HCT116 (cell line): Measurements from ENCODE around the gene THSD8. TPM values are rescaled to one million over a fixed set of nuclear protein-coding genes. Genes with fewer than 3 reads are reported as not detected.

Experiments
- ATAC-seq: fragments of 200-7000 bp; cut with Tn5 transposase; 2 replicates; pipeline ENCODE4 v1.9.1; 2020; ENCODE audit warnings: mild to moderate bottlenecking, moderate library complexity
- BruUV-seq: library from RNA; stranded (reverse); fragments of 400-500 nt; replicated peaks from 2 replicates; lab custom pipeline; 2021; lab: Mats Ljungman, UMichigan
- CTCF ChIA-PET: fragments of 300-600 bp; sonication (Branson Sonifier 250); formaldehyde crosslinking; loops from one replicate; lab custom pipeline; 2021; ENCODE audit warnings: antibody characterized with exemption; lab: Charles Lee
- POLR2A ChIA-PET: fragments of 300-600, 350-600 bp; sonication (Branson Sonifier 250); formaldehyde crosslinking; loops from one replicate; lab custom pipeline; 2021; ENCODE audit warnings: antibody characterized with exemption; lab: Charles Lee
- RAD21 ChIA-PET, 2 experiments: fragments of 300-600 bp; sonication (Branson Sonifier 250); formaldehyde crosslinking; loops; one replicate each; lab custom pipeline; 2023; ENCODE audit warnings: low total read pairs in 2 of 2; ENCODE audit not compliant: uncharacterized antibody in 2 of 2, unreplicated experiment in 2 of 2, low non-redundant PET in 1 of 2; lab: Charles Lee
- DNase-seq: peaks from one replicate; pipeline ENCODE4 v3.0.0-alpha.2; 2010; ENCODE audit warnings: low read depth, low spot score
- H2AFZ ChIP-seq: fragments of 200-600 bp; shearing (Covaris generic), sonication (generic); 2 replicates; pipeline ENCODE4 v1.6.1; 2017; ENCODE audit warnings: low read depth, mixed run types, mixed read lengths, antibody characterized with exemption, low read length; ENCODE audit not compliant: poor library complexity, severe bottlenecking
- H3K27ac ChIP-seq: 2 replicates; pipeline ENCODE4 v1.5.1; 2012; ENCODE audit warnings: low read depth, low read length
- H3K27me3 ChIP-seq: fragments of 200-600 bp; sonication (generic); 2 replicates; pipeline ENCODE4 v1.6.1; 2016; ENCODE audit warnings: mixed run types, low read length, mixed read lengths; ENCODE audit not compliant: insufficient read depth
- H3K36me3 ChIP-seq, 2 experiments: fragments of 200-500 bp in 1 of 2; fragments of 200-600 bp in 1 of 2; sonication (Bioruptor generic) in 1 of 2; sonication (generic) in 1 of 2; 2 replicates each; pipeline versions ENCODE4 v1.5.1 to v1.6.1; 2014 to 2016; ENCODE audit warnings: low read length in 2 of 2, inconsistent platforms in 1 of 2, mixed read lengths in 1 of 2, mixed run types in 1 of 2; ENCODE audit not compliant: insufficient read depth in 2 of 2, control insufficient read depth in 1 of 2
- H3K4me1 ChIP-seq, 2 experiments: fragments of 200-600 bp in 1 of 2; sonication (generic) in 1 of 2; 2 replicates each; pipeline versions ENCODE4 v1.5.1 to v1.6.1; 2012 to 2017; ENCODE audit warnings: low read length in 2 of 2, inconsistent platforms in 1 of 2, mild to moderate bottlenecking in 1 of 2, mixed read lengths in 1 of 2, mixed run types in 1 of 2, moderate library complexity in 1 of 2; ENCODE audit not compliant: insufficient read depth in 2 of 2, control insufficient read depth in 1 of 2
- H3K4me2 ChIP-seq: fragments of 200-600 bp; sonication (generic); 2 replicates; pipeline ENCODE4 v1.6.1; 2017; ENCODE audit warnings: mixed run types, low read length, mixed read lengths
- H3K4me3 ChIP-seq, 2 experiments: fragments of 200-600 bp in 1 of 2; sonication (generic) in 1 of 2; replicated peaks in 1 of 2; 2 replicates each; pipeline ENCODE4 v1.5.1; 2011 to 2016; ENCODE audit warnings: low read length in 2 of 2, control low read depth in 1 of 2, low read depth in 1 of 2, mild to moderate bottlenecking in 1 of 2, mixed read lengths in 1 of 2, mixed run types in 1 of 2
- H3K79me2 ChIP-seq: fragments of 200-600 bp; sonication (generic); 2 replicates; pipeline ENCODE4 v1.6.1; 2017; ENCODE audit warnings: mild to moderate bottlenecking, mixed run types, low read length, moderate library complexity, mixed read lengths; ENCODE audit not compliant: insufficient read depth
- H3K9ac ChIP-seq: fragments of 200-600 bp; sonication (generic); 2 replicates; pipeline ENCODE4 v1.6.1; 2016; ENCODE audit warnings: low read length, mixed read lengths
- H3K9me2 ChIP-seq: fragments of 200-600 bp; sonication (generic), shearing (Covaris generic); 2 replicates; pipeline ENCODE4 v1.6.1; 2017; ENCODE audit warnings: mixed run types, mild to moderate bottlenecking, moderate library complexity; ENCODE audit not compliant: insufficient read depth
- H3K9me3 ChIP-seq, 2 experiments: fragments of 200-500 bp in 1 of 2; fragments of 200-600 bp in 1 of 2; sonication (Bioruptor generic) in 1 of 2; sonication (generic) in 1 of 2; 2 replicates each; pipeline ENCODE4 v1.6.1; 2014 to 2017; ENCODE audit warnings: low read length in 2 of 2, mixed read lengths in 2 of 2, inconsistent platforms in 1 of 2, low read depth in 1 of 2, mild to moderate bottlenecking in 1 of 2, mixed run types in 1 of 2, moderate library complexity in 1 of 2; ENCODE audit not compliant: control insufficient read depth in 1 of 2, insufficient read depth in 1 of 2
- H4K20me1 ChIP-seq: fragments of 200-600 bp; sonication (generic), shearing (Covaris generic); 2 replicates; pipeline ENCODE4 v1.6.1; 2017; ENCODE audit warnings: mixed run types, mild to moderate bottlenecking, moderate library complexity; ENCODE audit not compliant: insufficient read depth
- CBX3 ChIP-seq: IDR thresholded peaks from 2 replicates; pipeline ENCODE4 v1.6.1; 2012; ENCODE audit warnings: low read depth
- CEBPB ChIP-seq: IDR thresholded peaks from 2 replicates; pipeline ENCODE4 v1.6.1; 2012; ENCODE audit warnings: low read depth
- EGR1 ChIP-seq: IDR thresholded peaks from 2 replicates; pipeline ENCODE4 v1.6.1; 2012; ENCODE audit warnings: low read depth
- ELF1 ChIP-seq: IDR thresholded peaks from 2 replicates; pipeline ENCODE4 v1.6.1; 2012; ENCODE audit warnings: low read depth, borderline replicate concordance
- EZH2 ChIP-seq: fragments of 200-600 bp; sonication (generic); IDR thresholded peaks from 2 replicates; pipeline ENCODE4 v1.6.1; 2017; ENCODE audit warnings: antibody characterized with exemption, mixed run types
- EZH2phosphoT487 ChIP-seq: fragments of 200-600 bp; IDR thresholded peaks from 2 replicates; pipeline ENCODE4 v1.6.1; 2018; ENCODE audit warnings: antibody characterized with exemption, borderline replicate concordance
- FOSL1 ChIP-seq: IDR thresholded peaks from 2 replicates; pipeline ENCODE4 v1.6.1; 2012; ENCODE audit warnings: low read depth
- JUND ChIP-seq: IDR thresholded peaks from 2 replicates; pipeline ENCODE4 v1.6.1; 2012
- POLR2A ChIP-seq: IDR thresholded peaks from 2 replicates; pipeline ENCODE4 v1.7.0; 2011; ENCODE audit warnings: borderline replicate concordance; ENCODE audit not compliant: insufficient read depth, insufficient read length; ENCODE audit errors: extremely low read depth
- POLR2AphosphoS5 ChIP-seq: IDR thresholded peaks from 2 replicates; pipeline ENCODE4 v1.6.1; 2011; ENCODE audit warnings: mild to moderate bottlenecking, low read depth, low read length, moderate library complexity
- RAD21 ChIP-seq: IDR thresholded peaks from 2 replicates; pipeline ENCODE4 v1.6.1; 2012; ENCODE audit warnings: low read depth, mild to moderate bottlenecking
- SIN3A ChIP-seq: IDR thresholded peaks from 2 replicates; pipeline ENCODE4 v1.6.1; 2012; ENCODE audit warnings: low read depth
- SP1 ChIP-seq: IDR thresholded peaks from 2 replicates; pipeline ENCODE4 v1.6.1; 2012; ENCODE audit warnings: low read depth
- SRF ChIP-seq: IDR thresholded peaks from 2 replicates; pipeline ENCODE4 v1.6.1; 2012; ENCODE audit warnings: low read depth
- TCF7L2 ChIP-seq: IDR thresholded peaks from 2 replicates; pipeline ENCODE4 v1.7.0; 2011; ENCODE audit warnings: borderline replicate concordance, inconsistent platforms; ENCODE audit not compliant: insufficient read depth, insufficient read length; ENCODE audit errors: extremely low read depth
- ZFX ChIP-seq: fragments of 450-650 bp; IDR thresholded peaks from 2 replicates; pipeline ENCODE4 v1.6.1; 2017
- ZNF274 ChIP-seq: fragments of 200-500 bp; sonication (Bioruptor generic); IDR thresholded peaks from 2 replicates; pipeline ENCODE4 v1.6.1; 2014; ENCODE audit warnings: mild to moderate bottlenecking, low read depth, low read length, inconsistent platforms
- intact Hi-C: fragments of 100-400 bp; cut with micrococcal nuclease; formaldehyde crosslinking; loops from 2 replicates; pipeline ENCODE4 v1.10.0; 2022
- total RNA-seq: library from RNA; stranded (reverse); gene quantifications from one replicate; pipeline ENCODE4 v1.2.1, GENCODE V29; 2021; ENCODE audit not compliant: unreplicated experiment
- TF ChIP-seq, protein P1 (sequence below): IDR thresholded peaks from 2 replicates; pipeline ENCODE4 v1.6.1; 2012
- TF ChIP-seq, protein P2 (sequence below): IDR thresholded peaks from 2 replicates; pipeline ENCODE4 v1.6.1; 2012
- TF ChIP-seq, protein P3 (sequence below), 3 experiments: fragments of 200-600 bp in 1 of 3; sonication (generic) in 1 of 3; IDR thresholded peaks in 2 of 3; conservative IDR thresholded peaks in 1 of 3; 2 replicates each; pipeline ENCODE4 v1.5.1; 2012 to 2017; ENCODE audit warnings: low read depth in 2 of 3, low read length in 2 of 3, antibody characterized with exemption in 1 of 3, borderline replicate concordance in 1 of 3, control low read depth in 1 of 3, mild to moderate bottlenecking in 1 of 3, mixed read lengths in 1 of 3, mixed run types in 1 of 3, moderate library complexity in 1 of 3; ENCODE audit not compliant: insufficient read depth in 1 of 3

Gene THSD8
- total RNA-seq, 1 experiment from 2014 or later, result 33.3 TPM

DNA sequence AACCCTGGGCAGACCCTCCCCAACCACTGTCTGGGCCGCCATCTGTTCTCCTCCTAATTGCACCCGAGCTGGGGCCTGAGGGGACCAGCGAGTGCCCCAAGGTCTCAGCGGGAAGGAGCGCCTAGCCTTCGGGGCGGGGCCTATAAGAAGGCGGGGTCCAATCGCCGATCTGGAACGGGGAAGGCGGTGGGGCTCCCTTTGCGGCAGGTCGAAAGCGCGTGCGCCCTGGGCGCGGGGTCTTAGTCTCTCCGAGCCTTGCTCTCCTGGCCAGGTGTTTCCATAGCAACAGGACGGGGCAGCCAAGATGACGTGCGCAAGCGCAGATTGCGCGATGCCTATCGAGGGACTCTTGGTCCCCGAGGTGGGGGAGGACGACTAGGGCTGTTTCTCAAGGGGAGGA, 39.2 kb downstream of the THSD8 start:
- no peak for ATAC-seq
- TF ChIP-seq SP1 (no peak), EZH2 (no peak), ZNF274 (no peak), POLR2A (no peak), CEBPB (no peak), ZFX (no peak), SIN3A (no peak), EGR1 (no peak)
- TF ChIP-seq, protein P1, sequence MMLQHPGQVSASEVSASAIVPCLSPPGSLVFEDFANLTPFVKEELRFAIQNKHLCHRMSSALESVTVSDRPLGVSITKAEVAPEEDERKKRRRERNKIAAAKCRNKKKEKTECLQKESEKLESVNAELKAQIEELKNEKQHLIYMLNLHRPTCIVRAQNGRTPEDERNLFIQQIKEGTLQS, result no peak
- TF ChIP-seq, protein P2, sequence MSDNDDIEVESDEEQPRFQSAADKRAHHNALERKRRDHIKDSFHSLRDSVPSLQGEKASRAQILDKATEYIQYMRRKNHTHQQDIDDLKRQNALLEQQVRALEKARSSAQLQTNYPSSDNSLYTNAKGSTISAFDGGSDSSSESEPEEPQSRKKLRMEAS, result no peak
- TF ChIP-seq, all 23 proteins: peak for 0
- no TSS peak for BruUV-seq
- H2AFZ ChIP-seq, result no peak overlapping the region
- peaks cover 36% of the 10 kb centered on the region; the same call in 1 of the 2 replicates for H3K79me2 ChIP-seq
- H3K4me1 ChIP-seq, result peaks cover 29 to 52% of the 10 kb centered on the region in 2 experiments
- DNase-seq, result no peak
- H3K4me3 ChIP-seq, result no peak overlapping the region
- H3K9ac ChIP-seq, result no peak overlapping the region
- H3K36me3 ChIP-seq, result peaks cover 5 to 6% of the 10 kb centered on the region in 2 experiments; a peak in 1 of 4 replicates
- ChIA-PET POLR2A (no interaction called here), CTCF (no interaction called here), RAD21 (no interaction called here)
- H3K27me3 ChIP-seq, result no peaks in the 10 kb centered on the region
- no peaks in the 10 kb centered on the region for H3K9me3 ChIP-seq
- peak overlapping the region; percentile 40 for H3K4me2 ChIP-seq
- H3K9me2 ChIP-seq, result no peaks in the 10 kb centered on the region
- H3K27ac ChIP-seq, result no peak overlapping the region
- no peaks in the 10 kb centered on the region for H4K20me1 ChIP-seq
- intact Hi-C loops, result no loop called here

DNA sequence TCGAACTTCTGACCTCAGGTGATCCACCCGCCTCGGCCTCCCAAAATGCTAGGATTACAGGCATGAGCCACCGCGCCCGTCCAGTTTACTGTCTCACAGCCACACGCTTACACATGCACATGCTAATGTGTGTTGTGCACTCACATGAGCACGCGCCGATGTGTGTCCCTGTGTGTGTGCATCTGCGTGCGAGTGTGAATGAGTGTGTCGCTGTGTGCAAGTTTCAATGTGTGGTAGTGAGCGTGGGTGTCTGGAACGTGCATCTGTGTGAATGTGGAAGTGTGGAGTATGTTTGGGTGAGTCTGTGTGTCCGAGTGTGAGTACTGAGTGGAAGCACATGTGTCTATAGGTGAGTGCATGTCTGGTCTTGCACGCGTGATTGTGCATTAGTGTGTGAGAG, 40.6 kb downstream of the THSD8 start:
- Histone ChIP-seq H3K9me3 (no peaks in the 10 kb centered on the region), H3K9ac (no peak overlapping the region), H4K20me1 (no peaks in the 10 kb centered on the region), H3K27me3 (no peaks in the 10 kb centered on the region), H3K9me2 (no peaks in the 10 kb centered on the region), H3K4me2 (no peak overlapping the region), H3K4me1 (peaks cover 22 to 44% of the 10 kb centered on the region in 2 experiments), H3K27ac (no peak overlapping the region), H3K79me2 (peaks cover 36% of the 10 kb centered on the region; the same call in 1 of the 2 replicates), H2AFZ (no peak overlapping the region), H3K36me3 (peaks cover 5 to 6% of the 10 kb centered on the region in 2 experiments; a peak in 1 of 4 replicates), H3K4me3 (no peak overlapping the region)
- ChIA-PET POLR2A (no interaction called here), RAD21 (no interaction called here), CTCF (no interaction called here)
- intact Hi-C loops, result no loop called here
- ATAC-seq (no peak), DNase-seq (no peak)
- no TSS peak for BruUV-seq
- TF ChIP-seq SP1 (no peak), TCF7L2 (no peak), CEBPB (no peak), EGR1 (no peak), RAD21 (no peak), EZH2 (no peak), ZFX (no peak), CBX3 (no peak), EZH2phosphoT487 (no peak), JUND (no peak), SRF (no peak), ELF1 (no peak), POLR2AphosphoS5 (no peak), FOSL1 (no peak)
- TF ChIP-seq, protein P2, result no peak
- TF ChIP-seq, protein P1, result no peak
- TF ChIP-seq, protein P3, sequence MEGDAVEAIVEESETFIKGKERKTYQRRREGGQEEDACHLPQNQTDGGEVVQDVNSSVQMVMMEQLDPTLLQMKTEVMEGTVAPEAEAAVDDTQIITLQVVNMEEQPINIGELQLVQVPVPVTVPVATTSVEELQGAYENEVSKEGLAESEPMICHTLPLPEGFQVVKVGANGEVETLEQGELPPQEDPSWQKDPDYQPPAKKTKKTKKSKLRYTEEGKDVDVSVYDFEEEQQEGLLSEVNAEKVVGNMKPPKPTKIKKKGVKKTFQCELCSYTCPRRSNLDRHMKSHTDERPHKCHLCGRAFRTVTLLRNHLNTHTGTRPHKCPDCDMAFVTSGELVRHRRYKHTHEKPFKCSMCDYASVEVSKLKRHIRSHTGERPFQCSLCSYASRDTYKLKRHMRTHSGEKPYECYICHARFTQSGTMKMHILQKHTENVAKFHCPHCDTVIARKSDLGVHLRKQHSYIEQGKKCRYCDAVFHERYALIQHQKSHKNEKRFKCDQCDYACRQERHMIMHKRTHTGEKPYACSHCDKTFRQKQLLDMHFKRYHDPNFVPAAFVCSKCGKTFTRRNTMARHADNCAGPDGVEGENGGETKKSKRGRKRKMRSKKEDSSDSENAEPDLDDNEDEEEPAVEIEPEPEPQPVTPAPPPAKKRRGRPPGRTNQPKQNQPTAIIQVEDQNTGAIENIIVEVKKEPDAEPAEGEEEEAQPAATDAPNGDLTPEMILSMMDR (IDR thresholded peaks at IDR 0.05 in 2 of 3, conservative IDR thresholded peaks at IDR 0.05 in 1 of 3; ENCODE audit: borderline replicate concordance in 1 of 3, insufficient read depth in 1 of 3, low read depth in 2 of 3, low read length in 2 of 3), result no peak
